Lower leg skin (tissue), 3 donors: Measurements from ENCODE around the gene NDFIP1.

Experiments
- CTCF ChIP-seq, 3 donors: fragments of 450-650 bp; IDR thresholded peaks; one replicate each; pipeline ENCODE4 v1.5.1; 2016; ENCODE audit warnings: antibody characterized with exemption in 3 of 3, mild to moderate bottlenecking in 3 of 3, moderate library complexity in 2 of 3
- POLR2A ChIP-seq, 2 donors: fragments of 450-650 bp; IDR thresholded peaks; one replicate each; pipeline ENCODE4 v1.6.1; 2016 to 2017; ENCODE audit warnings: antibody characterized with exemption in 2 of 2, mild to moderate bottlenecking in 1 of 2, moderate library complexity in 1 of 2

- TF ChIP-seq CTCF (IDR thresholded peaks at IDR 0.05) (no peak), POLR2A (IDR thresholded peaks at IDR 0.05) (no peak)
These were observed 43.3 kb upstream of the NDFIP1 start for GRCh38 chr5:142065273-142065672.
